ENCODE measurements around the gene OAS1. TPM values are rescaled to one million over a fixed set of nuclear protein-coding genes. Genes with fewer than 3 reads are reported as not detected.
A peak's percentile ranks its signal among the peaks of the same experiment; 100 is the strongest.

The OAS1 gene
- total and polyA plus RNA-seq, 2 of the 8 experiments (the other 6 are each of a cell fraction or from before 2014, with no cell fraction given) = 0.23 TPM; not detected in 1

GRCh38 chr12:112944024-112944690 is 37.4 kb downstream of the OAS1 start:
- H4K20me1 ChIP-seq (replicated peaks in 1 of 2; ENCODE audit: control insufficient read depth in 1 of 2, insufficient read depth in 2 of 2, low read length in 2 of 2) = no peaks in the 10 kb centered on the region
- FAIRE-seq (no peak), DNase-seq (ENCODE audit: low read depth in 1 of 2, low spot score in 2 of 2) (no peak)
- no peaks in the 10 kb centered on the region for H3K36me3 ChIP-seq (ENCODE audit: control insufficient read depth in 2 of 4, insufficient read depth in 4 of 4, low read length in 3 of 4)
- no peak overlapping the region for H2BK20ac ChIP-seq (ENCODE audit: low read length)
- H2BK12ac ChIP-seq (ENCODE audit: low read depth, low read length) = no peak overlapping the region
- no peak overlapping the region for H3K4me2 ChIP-seq (ENCODE audit: insufficient read depth in 1 of 2, low read depth in 2 of 2, low read length in 2 of 2)
- H3K4me3 ChIP-seq (ENCODE audit: extremely low read depth in 1 of 4, insufficient read depth in 2 of 4, low read depth in 3 of 4, low read length in 4 of 4) = no peak overlapping the region
- H2AFZ ChIP-seq (ENCODE audit: low read length) = 0 out of 2 replicates have a peak overlapping the region, but pooled peaks have one; percentile 3
- H3K4me1 ChIP-seq (replicated peaks in 1 of 4; ENCODE audit: control insufficient read depth in 3 of 4, insufficient read depth in 4 of 4, low read length in 3 of 4) = 0 out of 7 replicates have a peak, but pooled peaks cover 0 to 3% (median 0%) of the 10 kb centered on the region in 4 experiments
- H2AK5ac ChIP-seq (ENCODE audit: low read depth, low read length) = no peak overlapping the region
- peaks cover 0 to 3% (median 0%) of the 10 kb centered on the region in 4 experiments; a peak in 4 of 7 replicates for H3K27me3 ChIP-seq (replicated peaks in 1 of 4; ENCODE audit: control insufficient read depth in 3 of 4, extremely low read depth in 1 of 4, insufficient read depth in 3 of 4, low read length in 3 of 4)
- no peaks in the 10 kb centered on the region for H3K9me3 ChIP-seq (ENCODE audit: insufficient read depth in 2 of 2, low read depth in 1 of 2, low read length in 1 of 2)
- H2BK5ac ChIP-seq (ENCODE audit: low read depth, low read length) = no peak overlapping the region
- ChIA-PET CTCF (ENCODE audit: partially characterized antibody) (no interaction called here), POLR2A (ENCODE audit: partially characterized antibody) (interaction anchor here (0.6 kb wide), 1 partner anchor 17 kb away, joined by 3 read pairs; no protein-coding TSS in a partner anchor)
- no peak overlapping the region for H3K23ac ChIP-seq (ENCODE audit: insufficient read length)
- no peak overlapping the region for H2BK15ac ChIP-seq (ENCODE audit: low read length)
- 84% methylated on average over 15 of the region's 15 CpGs; no CpG with 5 or more reads in 1 of the 2 experiments for WGBS, 2 experiments (ENCODE audit: extremely low coverage in 1 of 2, insufficient coverage in 1 of 2, insufficient read length in 1 of 2, insufficient replicate concordance in 2 of 2, low coverage in 1 of 2, low lambda C conversion rate in 2 of 2, missing lambda C conversion rate in 1 of 2)
- H4K91ac ChIP-seq (replicated peaks; ENCODE audit: insufficient read length, low read length) = no peak overlapping the region
- H3K27ac ChIP-seq (ENCODE audit: low read depth, low read length) = no peak overlapping the region
- H4K8ac ChIP-seq (ENCODE audit: extremely low read depth, insufficient read depth, low read length) = no peak overlapping the region
- H3K23me2 ChIP-seq (ENCODE audit: low read depth, low read length) = no peaks in the 10 kb centered on the region
- TF ChIP-seq MAFK (IDR thresholded peaks at IDR 0.05; ENCODE audit: low read depth, low read length) = peak; percentile 94
- TF ChIP-seq GABPA (IDR thresholded peaks at IDR 0.05; ENCODE audit: borderline replicate concordance, insufficient read depth, low read length) = no peak
- no peak for TF ChIP-seq EP300 (IDR thresholded peaks at IDR 0.05; ENCODE audit: borderline replicate concordance in 1 of 2, low read depth in 2 of 2, low read length in 2 of 2)
- TF ChIP-seq TBP (IDR thresholded peaks at IDR 0.05; ENCODE audit: low read depth, low read length) = no peak
- TF ChIP-seq SIN3A (conservative IDR thresholded peaks at IDR 0.05 in 1 of 2, IDR thresholded peaks at IDR 0.05 in 1 of 2; ENCODE audit: low read depth in 1 of 2, low read length in 2 of 2) = no peak
- no peak for TF ChIP-seq TCF12 (IDR thresholded peaks at IDR 0.05; ENCODE audit: low read depth, low read length)
- no peak for TF ChIP-seq CREB1 (IDR thresholded peaks at IDR 0.05)
- no peak for TF ChIP-seq SP2 (IDR thresholded peaks at IDR 0.05; ENCODE audit: low read length)
- TF ChIP-seq MAX (IDR thresholded peaks at IDR 0.05) = peak; percentile 44; the same call in 1 of the 2 replicates
- 0 out of 2 replicates have a peak, but pooled peaks have one; percentile 39 for TF ChIP-seq TEAD4 (IDR thresholded peaks at IDR 0.05; ENCODE audit: low read depth, low read length)
- TF ChIP-seq CHD1 (IDR thresholded peaks at IDR 0.05; ENCODE audit: low read depth, low read length) = no peak
- no peak overlapping the region for H2BK120ac ChIP-seq (replicated peaks; ENCODE audit: low read depth, low read length)
- no peaks in the 10 kb centered on the region for H3K79me2 ChIP-seq (ENCODE audit: control insufficient read depth in 1 of 2, insufficient read depth in 2 of 2, low read length in 2 of 2)
- H3K9ac ChIP-seq (replicated peaks in 1 of 4; ENCODE audit: extremely low read depth in 1 of 4, low read depth in 3 of 4, low read length in 3 of 4) = no peak overlapping the region
- no peaks in the 10 kb centered on the region for H3K79me1 ChIP-seq (ENCODE audit: low read depth, low read length)
- H3K18ac ChIP-seq (ENCODE audit: extremely low read depth, low read length) = no peak overlapping the region
- no peak overlapping the region for H3K4ac ChIP-seq (replicated peaks; ENCODE audit: insufficient read length, low read depth, low read length)
- H4K5ac ChIP-seq (ENCODE audit: insufficient read length, low read depth, low read length) = no peak overlapping the region
- H3K56ac ChIP-seq (replicated peaks; ENCODE audit: insufficient read length, low read depth, low read length) = no peak overlapping the region
- H3K14ac ChIP-seq (ENCODE audit: insufficient read length) = no peak overlapping the region
